Thyroid gland (tissue), 4 donors: ENCODE data around the gene LTBP3. TPM values are rescaled to one million over a fixed set of nuclear protein-coding genes. Genes with fewer than 3 reads are reported as not detected.
"Not testable (repeated sequence)": the region's sequence is repeated elsewhere in the genome, so short reads cannot be mapped to it uniquely, and the experiment has no call there.

Source experiments
- DNase-seq, 2 donors: peaks; one replicate each; pipeline ENCODE4 v3.0.0-alpha.2; 2019
- H3K27ac ChIP-seq, 3 donors: fragments of 200-600 bp; sonication (generic); 1 replicate in 2 of 3; 2 replicates in 1 of 3; pipeline ENCODE4 v1.5.1; 2016 to 2019; ENCODE audit warnings: mild to moderate bottlenecking in 1 of 3, moderate library complexity in 1 of 3
- H3K27me3 ChIP-seq: fragments of 200-600 bp; sonication (generic); one replicate; pipeline ENCODE4 v1.5.1; 2019
- H3K36me3 ChIP-seq, 2 donors: fragments of 200-600 bp; sonication (generic); one replicate each; pipeline ENCODE4 v1.5.1; 2016 to 2019
- H3K4me1 ChIP-seq, 2 donors: fragments of 200-600 bp; sonication (generic); one replicate each; pipeline ENCODE4 v1.5.1; 2017 to 2019
- H3K4me3 ChIP-seq, 3 donors: fragments of 200-600 bp; sonication (generic); replicated peaks in 1 of 3; 1 replicate in 2 of 3; 2 replicates in 1 of 3; pipeline ENCODE4 v1.5.1; 2016; ENCODE audit warnings: mild to moderate bottlenecking in 1 of 3
- H3K9me3 ChIP-seq: fragments of 200-600 bp; sonication (generic); one replicate; pipeline ENCODE4 v1.5.1; 2017
- POLR2A ChIP-seq, 2 donors: fragments of 450-650 bp; IDR thresholded peaks; one replicate each; pipeline ENCODE4 v1.6.1; 2017; ENCODE audit warnings: antibody characterized with exemption in 2 of 2, mild to moderate bottlenecking in 2 of 2, moderate library complexity in 1 of 2
- WGBS, 2 donors: methylation state at CpG; one replicate each; pipeline ENCODE4 v1.1.5; 2017; 5-methylcytosine and 5-hydroxymethylcytosine counted together
- intact Hi-C: fragments of 100-400 bp; cut with DNase I; formaldehyde crosslinking; loops from one replicate; pipeline ENCODE4 v1.15.1; 2023
- total RNA-seq, 4 donors: library from RNA; depleted of rRNA; stranded (reverse); fragments of >200 nt; gene quantifications; one replicate each; pipeline ENCODE4 v1.2.3, GENCODE V29; 2016
- TF ChIP-seq, protein P1 (sequence below), 6 experiments: fragments of 200-600 bp in 3 of 6; fragments of 450-650 bp in 3 of 6; sonication (generic) in 3 of 6; IDR thresholded peaks; one replicate each; pipeline ENCODE4 v1.5.1; 2016 to 2019; ENCODE audit warnings: antibody characterized with exemption in 6 of 6, mild to moderate bottlenecking in 2 of 6, inconsistent platforms in 1 of 6, moderate library complexity in 1 of 6

The LTBP3 gene
- total RNA-seq, 4 donors from 2014 or later: 195 to 277 (median 222) TPM

- no peaks in the 10 kb centered on the region for H3K9me3 ChIP-seq
- TF ChIP-seq, protein P1, sequence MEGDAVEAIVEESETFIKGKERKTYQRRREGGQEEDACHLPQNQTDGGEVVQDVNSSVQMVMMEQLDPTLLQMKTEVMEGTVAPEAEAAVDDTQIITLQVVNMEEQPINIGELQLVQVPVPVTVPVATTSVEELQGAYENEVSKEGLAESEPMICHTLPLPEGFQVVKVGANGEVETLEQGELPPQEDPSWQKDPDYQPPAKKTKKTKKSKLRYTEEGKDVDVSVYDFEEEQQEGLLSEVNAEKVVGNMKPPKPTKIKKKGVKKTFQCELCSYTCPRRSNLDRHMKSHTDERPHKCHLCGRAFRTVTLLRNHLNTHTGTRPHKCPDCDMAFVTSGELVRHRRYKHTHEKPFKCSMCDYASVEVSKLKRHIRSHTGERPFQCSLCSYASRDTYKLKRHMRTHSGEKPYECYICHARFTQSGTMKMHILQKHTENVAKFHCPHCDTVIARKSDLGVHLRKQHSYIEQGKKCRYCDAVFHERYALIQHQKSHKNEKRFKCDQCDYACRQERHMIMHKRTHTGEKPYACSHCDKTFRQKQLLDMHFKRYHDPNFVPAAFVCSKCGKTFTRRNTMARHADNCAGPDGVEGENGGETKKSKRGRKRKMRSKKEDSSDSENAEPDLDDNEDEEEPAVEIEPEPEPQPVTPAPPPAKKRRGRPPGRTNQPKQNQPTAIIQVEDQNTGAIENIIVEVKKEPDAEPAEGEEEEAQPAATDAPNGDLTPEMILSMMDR (IDR thresholded peaks at IDR 0.05): no peak
- no peak for TF ChIP-seq POLR2A (IDR thresholded peaks at IDR 0.05)
- no peaks in the 10 kb centered on the region for H3K27me3 ChIP-seq
- peaks cover 27 to 34% of the 10 kb centered on the region in 2 donors for H3K4me1 ChIP-seq
- H3K4me3 ChIP-seq: no peak overlapping the region
- WGBS, 2 donors: 94 to 97% methylated on average over 7 to 8 of the region's 8 CpGs
- H3K27ac ChIP-seq: no peak overlapping the region
- no peak for DNase-seq
- peaks cover 29% of the 10 kb centered on the region in 2 donors for H3K36me3 ChIP-seq
- intact Hi-C loops: loop anchor here (10.0 kb wide), 1 partner anchor 242 kb away; no protein-coding TSS in a partner anchor
Measured at GRCh38 chr11:65526744-65527143, 31.4 kb downstream of the LTBP3 start.

DNA sequence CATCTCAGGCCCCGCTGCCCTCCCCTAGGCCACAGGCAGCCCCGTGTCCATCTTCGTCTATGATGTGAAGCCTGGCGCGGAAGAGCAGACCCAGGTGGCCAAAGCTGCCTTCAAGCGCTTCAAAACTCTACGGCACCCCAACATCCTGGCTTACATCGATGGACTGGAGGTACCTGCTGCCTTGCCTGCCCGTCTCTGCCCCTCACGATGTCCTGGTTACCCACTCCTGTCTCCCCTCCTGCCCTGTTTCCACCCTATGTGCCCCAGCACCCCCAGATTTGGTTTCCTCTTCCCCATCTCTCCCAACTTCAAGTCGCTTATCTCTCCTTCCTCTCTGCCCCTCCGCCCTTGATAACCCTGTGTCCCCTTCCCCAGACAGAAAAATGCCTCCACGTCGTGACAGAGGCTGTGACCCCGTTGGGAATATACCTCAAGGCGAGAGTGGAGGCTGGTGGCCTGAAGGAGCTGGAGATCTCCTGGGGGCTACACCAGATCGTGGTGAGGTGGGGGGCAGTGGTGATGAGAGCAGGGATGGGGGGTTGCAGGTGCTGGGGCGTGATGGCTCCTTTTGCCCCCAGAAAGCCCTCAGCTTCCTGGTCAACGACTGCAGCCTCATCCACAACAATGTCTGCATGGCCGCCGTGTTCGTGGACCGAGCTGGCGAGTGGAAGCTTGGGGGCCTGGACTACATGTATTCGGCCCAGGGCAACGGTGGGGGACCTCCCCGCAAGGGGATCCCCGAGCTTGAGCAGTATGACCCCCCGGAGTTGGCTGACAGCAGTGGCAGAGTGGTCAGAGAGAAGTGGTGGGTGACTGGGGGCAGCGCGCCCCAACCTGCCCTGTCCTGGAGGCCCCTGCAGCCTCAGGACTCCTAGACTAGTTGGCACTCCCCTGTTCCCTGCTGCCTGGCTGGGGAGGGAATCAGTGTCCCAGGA is 32.3 kb downstream of the LTBP3 start:
- WGBS, 2 donors: 50 to 54% methylated on average over 29 to 31 of the region's 31 CpGs
- TF ChIP-seq POLR2A (IDR thresholded peaks at IDR 0.05): no peak
- intact Hi-C loops: loop anchor here (10.0 kb wide), 1 partner anchor 241 kb away; no protein-coding TSS in a partner anchor
- Histone ChIP-seq H3K27ac (peak overlapping the region; percentile 81 to 89 (median 86)), H3K9me3 (no peaks in the 10 kb centered on the region), H3K36me3 (peaks cover 19 to 20% of the 10 kb centered on the region in 2 donors), H3K4me3 (peak overlapping the region; percentile 96 to 99 (median 99)), H3K4me1 (peaks cover 32 to 39% of the 10 kb centered on the region in 2 donors), H3K27me3 (no peaks in the 10 kb centered on the region)
- no peak for DNase-seq

GRCh38 chr11:65524741-65525545 is 33.2 kb downstream of the LTBP3 start, which contains the start of gene SCYL1:
TSS of gene SCYL1 (plus strand) at chr11:65525083. CDS start at chr11:65525154, 71 bp downstream.
- peak; percentile 71 to 74 for DNase-seq

GRCh38 chr11:65524014-65524740 is 34.0 kb downstream of the LTBP3 start:
- intact Hi-C loops: loop anchor here (10.0 kb wide), 1 partner anchor 239 kb away; no protein-coding TSS in a partner anchor
- Histone ChIP-seq H3K27me3 (no peaks in the 10 kb centered on the region), H3K4me1 (peaks cover 32 to 39% of the 10 kb centered on the region in 2 donors), H3K9me3 (no peaks in the 10 kb centered on the region), H3K27ac (peak overlapping the region; percentile 10 to 72 (median 67)), H3K4me3 (peak overlapping the region in 1 of 3 donors; percentile 14), H3K36me3 (peaks cover 10 to 12% of the 10 kb centered on the region in 2 donors)
- WGBS, 2 donors: 14 to 30% methylated on average over 12 of the region's 12 CpGs
- DNase-seq: peak; percentile 83 to 96
- TF ChIP-seq, protein P1 (IDR thresholded peaks at IDR 0.05): no peak
- no peak for TF ChIP-seq POLR2A (IDR thresholded peaks at IDR 0.05)

More at GRCh38 chr11:65524741-65525545, 33.2 kb downstream of the LTBP3 start, which contains the start of gene SCYL1:
- H3K27ac ChIP-seq: peak within 1 kb of the TSS; percentile 81 to 89 (median 86)
- WGBS, 2 donors: 1 to 2% methylated on average over 14 to 22 of the region's 82 CpGs
- H3K27me3 ChIP-seq: no peaks in the 10 kb centered on the region
- H3K36me3 ChIP-seq: peaks cover 11 to 12% of the 10 kb centered on the region in 2 donors
- H3K9me3 ChIP-seq: no peaks in the 10 kb centered on the region
- H3K4me3 ChIP-seq: peak within 1 kb of the TSS; percentile 96 to 99 (median 99)
- TF ChIP-seq, protein P1 (IDR thresholded peaks at IDR 0.05): no peak
- TF ChIP-seq POLR2A (IDR thresholded peaks at IDR 0.05): peak in 1 of 2 donors; percentile 52
- H3K4me1 ChIP-seq: peaks cover 32 to 39% of the 10 kb centered on the region in 2 donors
- intact Hi-C loops: loop anchor here (10.0 kb wide), 1 partner anchor 240 kb away; no protein-coding TSS in a partner anchor

- Histone ChIP-seq H3K4me1 (peaks cover 32 to 39% of the 10 kb centered on the region in 2 donors), H3K27ac (peak overlapping the region in 2 of 3 donors; percentile 67 to 72), H3K36me3 (peaks cover 10 to 12% of the 10 kb centered on the region in 2 donors)
- not testable (repeated sequence) for DNase-seq, H3K27me3 ChIP-seq, H3K4me3 ChIP-seq, H3K9me3 ChIP-seq
- intact Hi-C loops: loop anchor here (10.0 kb wide), 1 partner anchor 239 kb away; no protein-coding TSS in a partner anchor
- 93 to 96% methylated on average over 7 of the region's 7 CpGs for WGBS, 2 donors
Measured at GRCh38 chr11:65523631-65523968, 34.6 kb downstream of the LTBP3 start.

DNA sequence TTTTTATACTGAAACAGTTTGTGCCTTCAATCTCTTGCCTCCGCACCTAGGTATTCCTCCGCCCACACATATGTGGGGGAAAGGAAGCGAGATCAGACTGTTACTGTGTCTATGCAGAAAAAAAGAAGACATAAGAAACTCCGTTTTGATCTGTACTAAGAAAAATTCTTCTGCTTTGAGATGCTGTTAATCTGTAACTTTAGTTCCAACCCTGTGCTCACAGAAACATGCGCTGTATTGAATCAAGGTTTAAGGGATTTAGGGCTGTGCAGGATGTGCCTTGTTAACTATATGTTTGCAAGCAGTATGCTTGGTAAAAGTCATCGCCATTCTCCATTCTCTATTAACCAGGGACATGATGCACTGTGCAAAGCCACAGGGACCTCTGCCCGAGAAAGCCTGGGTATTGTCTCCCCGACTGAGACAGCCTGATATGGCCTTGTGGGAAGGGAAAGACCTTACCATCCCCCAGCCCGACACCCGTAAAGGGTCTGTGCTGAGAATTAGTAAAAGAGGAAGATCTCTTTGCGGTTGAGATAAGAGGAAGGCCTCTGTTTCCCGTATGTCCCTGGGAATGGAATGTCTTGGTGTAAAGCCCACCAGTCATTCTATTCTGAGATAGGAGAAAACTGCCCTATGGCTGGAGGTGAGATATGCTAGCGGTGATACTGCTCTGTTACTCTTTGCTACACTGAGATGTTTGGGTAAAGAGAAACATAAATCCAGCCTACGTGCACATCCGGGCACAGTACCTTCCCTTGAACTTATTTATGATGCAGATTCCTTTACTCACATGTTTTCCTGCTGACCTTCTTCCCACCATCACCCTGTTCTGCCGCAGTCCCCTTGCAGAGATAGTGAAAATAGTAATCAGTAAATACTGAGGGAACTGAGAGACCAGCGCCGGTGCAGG is 35.2 kb downstream of the LTBP3 start:
- H3K27ac ChIP-seq, H3K27me3 ChIP-seq, H3K4me3 ChIP-seq, H3K9me3 ChIP-seq, DNase-seq: not testable (repeated sequence)
- intact Hi-C loops: loop anchor here (10.0 kb wide), 1 partner anchor 238 kb away; no protein-coding TSS in a partner anchor
- Histone ChIP-seq H3K4me1 (peaks cover 32 to 39% of the 10 kb centered on the region in 2 donors), H3K36me3 (peaks cover 9 to 10% of the 10 kb centered on the region in 2 donors)
- 82 to 90% methylated on average over 18 of the region's 18 CpGs for WGBS, 2 donors
